ENCODE data around the gene CDC42EP5. TPM values are rescaled to one million over a fixed set of nuclear protein-coding genes. Genes with fewer than 3 reads are reported as not detected.
"Not testable (repeated sequence)": the region's sequence is repeated elsewhere in the genome, so short reads cannot be mapped to it uniquely, and the experiment has no call there.

The CDC42EP5 gene
- polyA plus RNA-seq, 3 donors, result not detected

DNA sequence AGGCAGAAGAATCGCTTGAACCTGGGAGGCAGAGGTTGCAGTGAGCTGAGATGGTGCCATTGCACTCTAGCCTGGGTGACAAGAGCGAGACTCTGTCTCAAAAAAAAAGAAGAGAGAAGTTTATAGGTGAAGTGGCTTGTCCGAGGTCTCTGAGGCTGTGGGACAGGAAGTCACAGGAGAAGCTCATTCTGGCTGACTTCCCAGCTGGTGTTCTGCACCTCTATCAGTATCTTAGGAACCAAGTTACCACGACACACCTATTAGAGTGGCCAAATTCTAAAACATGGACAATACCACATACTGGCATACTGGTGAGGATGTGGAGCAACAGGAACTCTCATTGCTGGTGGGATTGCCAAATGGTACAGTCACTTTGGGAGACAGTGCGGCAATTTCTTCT lies 22.2 kb upstream of the CDC42EP5 start:
- H3K4me2 ChIP-seq (replicated peaks; ENCODE audit: extremely low read depth, low read length, poor library complexity, severe bottlenecking); H4K20me1 ChIP-seq (ENCODE audit: insufficient read depth, low read length); H3K27ac ChIP-seq (ENCODE audit: low read depth in 1 of 2, low read length in 2 of 2); H3K9ac ChIP-seq (ENCODE audit: insufficient read depth, low read length, poor library complexity, severe bottlenecking); H3K36me3 ChIP-seq (replicated peaks in 1 of 2; ENCODE audit: control insufficient read depth in 1 of 2, insufficient read depth in 2 of 2, low read length in 2 of 2); H3K9me3 ChIP-seq (replicated peaks in 1 of 2; ENCODE audit: control insufficient read depth in 1 of 2, insufficient read depth in 1 of 2, low read length in 2 of 2); DNase-seq; H3K27ac Mint-ChIP-seq; H3K79me2 ChIP-seq (ENCODE audit: insufficient read depth, low read length); H3K4me3 ChIP-seq (replicated peaks in 1 of 3; ENCODE audit: low read depth in 2 of 3, low read length in 3 of 3); H3K36me3 Mint-ChIP-seq; H3K4me1 ChIP-seq (ENCODE audit: control insufficient read depth in 1 of 2, insufficient read depth in 2 of 2, low read length in 2 of 2); H2AFZ ChIP-seq (ENCODE audit: insufficient read depth, low read depth, low read length, poor library complexity, severe bottlenecking); H3K4me1 Mint-ChIP-seq: not testable (repeated sequence)
- Mint-ChIP-seq H3K4me3 (peak overlapping the region in 1 of 2 donors; percentile 70), H3K27me3 (ENCODE audit: low read depth in 3 of 3) (peaks cover 81 to 92% (median 83%) of the 10 kb centered on the region in 3 donors), H3K9me3 (peaks cover 0 to 10% (median 2%) of the 10 kb centered on the region in 7 donors)
- intact Hi-C loops (cut with micrococcal nuclease), result loop anchor here in 1 of 2 donors (10.0 kb wide), 1 partner anchor 440 kb away; no protein-coding TSS in a partner anchor
- H3K27me3 ChIP-seq (ENCODE audit: control insufficient read depth in 2 of 2, insufficient read depth in 2 of 2, low read length in 2 of 2), result peaks cover 34 to 84% of the 10 kb centered on the region in 2 donors
- 86% methylated on average over 2 of the region's 5 CpGs for WGBS (ENCODE audit: insufficient coverage)

DNA sequence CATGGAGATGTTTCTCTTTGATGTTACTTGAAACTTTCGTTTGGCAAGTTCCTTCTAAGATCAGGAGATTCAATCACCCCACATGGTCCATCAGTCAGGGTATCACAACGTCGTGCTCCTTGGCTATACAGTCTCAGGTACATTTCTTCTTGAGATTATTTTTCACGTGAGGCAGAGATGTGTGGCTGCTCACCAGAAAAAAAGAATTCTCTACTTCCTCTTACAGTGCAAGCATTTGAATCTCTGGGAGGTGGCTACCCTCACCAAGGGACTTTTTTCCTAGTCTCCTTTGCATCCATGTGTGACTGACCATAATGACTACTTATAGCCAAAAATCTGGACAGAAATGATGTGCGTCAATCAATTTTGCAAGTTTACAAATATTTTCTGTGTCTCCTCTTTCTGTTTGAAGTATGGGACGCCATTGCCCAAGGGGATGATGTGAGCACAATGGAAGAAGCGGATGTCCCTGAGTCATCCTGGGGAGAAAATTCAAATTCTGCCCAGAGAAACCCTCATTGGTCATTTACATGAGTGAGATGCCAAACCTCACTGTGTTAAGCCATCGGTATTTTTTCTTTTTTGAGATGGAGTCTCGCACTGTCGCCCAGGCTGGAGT lies 21.0 kb upstream of the CDC42EP5 start:
- Mint-ChIP-seq H3K4me3 (peak overlapping the region in 1 of 2 donors; percentile 90), H3K27ac (no peak overlapping the region), H3K27me3 (ENCODE audit: low read depth in 3 of 3) (peaks cover 86 to 96% (median 86%) of the 10 kb centered on the region in 3 donors), H3K36me3 (no peaks in the 10 kb centered on the region), H3K9me3 (peaks cover 0 to 8% (median 3%) of the 10 kb centered on the region in 7 donors), H3K4me1 (no peaks in the 10 kb centered on the region)
- H3K27me3 ChIP-seq (ENCODE audit: control insufficient read depth in 2 of 2, insufficient read depth in 2 of 2, low read length in 2 of 2), result peaks cover 44 to 84% of the 10 kb centered on the region in 2 donors
- no peaks in the 10 kb centered on the region for H4K20me1 ChIP-seq (ENCODE audit: insufficient read depth, low read length)
- no peaks in the 10 kb centered on the region for H3K4me1 ChIP-seq (ENCODE audit: control insufficient read depth in 1 of 2, insufficient read depth in 2 of 2, low read length in 2 of 2)
- no peak overlapping the region for H3K4me3 ChIP-seq (replicated peaks in 1 of 3; ENCODE audit: low read depth in 2 of 3, low read length in 3 of 3)
- H3K27ac ChIP-seq (ENCODE audit: low read depth in 1 of 2, low read length in 2 of 2), result no peak overlapping the region
- H3K79me2 ChIP-seq (ENCODE audit: insufficient read depth, low read length), result no peaks in the 10 kb centered on the region
- intact Hi-C loops (cut with micrococcal nuclease), result loop anchor here in 1 of 2 donors (10.0 kb wide), 1 partner anchor 441 kb away; no protein-coding TSS in a partner anchor
- no peaks in the 10 kb centered on the region for H3K9me3 ChIP-seq (replicated peaks in 1 of 2; ENCODE audit: control insufficient read depth in 1 of 2, insufficient read depth in 1 of 2, low read length in 2 of 2)
- TF ChIP-seq, protein P1, sequence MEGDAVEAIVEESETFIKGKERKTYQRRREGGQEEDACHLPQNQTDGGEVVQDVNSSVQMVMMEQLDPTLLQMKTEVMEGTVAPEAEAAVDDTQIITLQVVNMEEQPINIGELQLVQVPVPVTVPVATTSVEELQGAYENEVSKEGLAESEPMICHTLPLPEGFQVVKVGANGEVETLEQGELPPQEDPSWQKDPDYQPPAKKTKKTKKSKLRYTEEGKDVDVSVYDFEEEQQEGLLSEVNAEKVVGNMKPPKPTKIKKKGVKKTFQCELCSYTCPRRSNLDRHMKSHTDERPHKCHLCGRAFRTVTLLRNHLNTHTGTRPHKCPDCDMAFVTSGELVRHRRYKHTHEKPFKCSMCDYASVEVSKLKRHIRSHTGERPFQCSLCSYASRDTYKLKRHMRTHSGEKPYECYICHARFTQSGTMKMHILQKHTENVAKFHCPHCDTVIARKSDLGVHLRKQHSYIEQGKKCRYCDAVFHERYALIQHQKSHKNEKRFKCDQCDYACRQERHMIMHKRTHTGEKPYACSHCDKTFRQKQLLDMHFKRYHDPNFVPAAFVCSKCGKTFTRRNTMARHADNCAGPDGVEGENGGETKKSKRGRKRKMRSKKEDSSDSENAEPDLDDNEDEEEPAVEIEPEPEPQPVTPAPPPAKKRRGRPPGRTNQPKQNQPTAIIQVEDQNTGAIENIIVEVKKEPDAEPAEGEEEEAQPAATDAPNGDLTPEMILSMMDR (IDR thresholded peaks at IDR 0.05), result no peak
- H3K36me3 ChIP-seq (replicated peaks in 1 of 2; ENCODE audit: control insufficient read depth in 1 of 2, insufficient read depth in 2 of 2, low read length in 2 of 2), result no peaks in the 10 kb centered on the region
- H3K9ac ChIP-seq (ENCODE audit: insufficient read depth, low read length, poor library complexity, severe bottlenecking), result no peak overlapping the region
- H3K4me2 ChIP-seq (replicated peaks; ENCODE audit: extremely low read depth, low read length, poor library complexity, severe bottlenecking), result no peak overlapping the region
- DNase-seq, result no peak
- H2AFZ ChIP-seq (ENCODE audit: insufficient read depth, low read depth, low read length, poor library complexity, severe bottlenecking), result no peak overlapping the region
- 84% methylated on average over 5 of the region's 10 CpGs for WGBS (ENCODE audit: insufficient coverage)

DNA sequence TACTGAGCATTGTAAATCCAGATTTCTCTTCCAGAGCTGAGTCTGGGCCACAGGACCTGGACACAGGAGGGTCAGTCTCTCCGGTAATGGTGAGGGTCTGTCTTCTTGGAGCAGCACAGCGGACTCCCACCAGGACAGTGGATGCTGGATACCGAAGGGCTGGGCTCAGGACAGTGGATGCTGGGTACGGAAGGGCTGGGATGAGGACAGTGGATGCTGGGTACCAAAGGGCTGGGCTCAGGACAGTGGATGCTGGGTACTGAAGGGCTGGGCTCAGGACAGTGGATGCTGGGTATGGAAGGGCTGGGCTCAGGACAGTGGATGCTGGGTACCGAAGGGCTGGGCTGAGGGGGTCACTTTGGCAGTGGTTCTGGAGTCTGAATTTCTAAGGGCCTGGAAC lies 20.0 kb upstream of the CDC42EP5 start:
- not testable (repeated sequence) for H3K36me3 Mint-ChIP-seq; DNase-seq; H3K27ac ChIP-seq (ENCODE audit: low read depth in 1 of 2, low read length in 2 of 2); H2AFZ ChIP-seq (ENCODE audit: insufficient read depth, low read depth, low read length, poor library complexity, severe bottlenecking); H3K36me3 ChIP-seq (replicated peaks in 1 of 2; ENCODE audit: control insufficient read depth in 1 of 2, insufficient read depth in 2 of 2, low read length in 2 of 2); H3K4me1 Mint-ChIP-seq; H3K9me3 ChIP-seq (replicated peaks in 1 of 2; ENCODE audit: control insufficient read depth in 1 of 2, insufficient read depth in 1 of 2, low read length in 2 of 2); H3K4me2 ChIP-seq (replicated peaks; ENCODE audit: extremely low read depth, low read length, poor library complexity, severe bottlenecking); H3K9me3 Mint-ChIP-seq; H3K4me1 ChIP-seq (ENCODE audit: control insufficient read depth in 1 of 2, insufficient read depth in 2 of 2, low read length in 2 of 2); H4K20me1 ChIP-seq (ENCODE audit: insufficient read depth, low read length); H3K79me2 ChIP-seq (ENCODE audit: insufficient read depth, low read length); H3K9ac ChIP-seq (ENCODE audit: insufficient read depth, low read length, poor library complexity, severe bottlenecking); H3K4me3 ChIP-seq (replicated peaks in 1 of 3; ENCODE audit: low read depth in 2 of 3, low read length in 3 of 3)
- peak overlapping the region in 1 of 7 donors; percentile 68 for H3K27ac Mint-ChIP-seq
- H3K27me3 Mint-ChIP-seq (ENCODE audit: low read depth in 3 of 3), result peaks cover 89 to 97% (median 91%) of the 10 kb centered on the region in 3 donors
- intact Hi-C loops (cut with micrococcal nuclease), result loop anchor here in 1 of 2 donors (10.0 kb wide), 1 partner anchor 442 kb away; no protein-coding TSS in a partner anchor
- peaks cover 47 to 86% of the 10 kb centered on the region in 2 donors for H3K27me3 ChIP-seq (ENCODE audit: control insufficient read depth in 2 of 2, insufficient read depth in 2 of 2, low read length in 2 of 2)
- H3K4me3 Mint-ChIP-seq, result peak overlapping the region in 1 of 2 donors; percentile 90
- 96% methylated on average over 4 of the region's 5 CpGs for WGBS (ENCODE audit: insufficient coverage)

Data from CD14-positive monocyte (primary cell).